ENCODE measurements around the gene PLXNA4. TPM values are rescaled to one million over a fixed set of nuclear protein-coding genes. Genes with fewer than 3 reads are reported as not detected.

The PLXNA4 gene
- total and polyA plus RNA-seq, 3 donors from 2014 or later = 3.4 to 5.5 (median 3.8) TPM

GRCh38 chr7:132182992-132183391, 393.3 kb downstream of the PLXNA4 start:
- Histone ChIP-seq H3K9me3 (no peaks in the 10 kb centered on the region), H3K27me3 (no peaks in the 10 kb centered on the region), H3K4me1 (no peaks in the 10 kb centered on the region), H3K36me3 (ENCODE audit: low read depth, missing control alignments) (no peaks in the 10 kb centered on the region), H3K27ac (no peak overlapping the region), H3K4me3 (no peak overlapping the region)
- DNase-seq = no peak
- intact Hi-C loops (cut with DNase I; ENCODE audit: low total_unique reads) = no loop called here
- 93 to 96% methylated on average over 6 of the region's 6 CpGs for WGBS, 2 donors
- TF ChIP-seq POLR2A (IDR thresholded peaks at IDR 0.05) (no peak), CTCF (IDR thresholded peaks at IDR 0.05) (no peak)

- Histone ChIP-seq H3K36me3 (ENCODE audit: low read depth, missing control alignments) (no peaks in the 10 kb centered on the region), H3K4me1 (no peaks in the 10 kb centered on the region), H3K27me3 (no peaks in the 10 kb centered on the region), H3K4me3 (no peak overlapping the region), H3K27ac (no peak overlapping the region), H3K9me3 (no peaks in the 10 kb centered on the region)
- WGBS, 2 donors = 78 to 83% methylated on average over 9 of the region's 9 CpGs
- DNase-seq = no peak
- TF ChIP-seq POLR2A (IDR thresholded peaks at IDR 0.05) = no peak
- no peak for TF ChIP-seq CTCF (IDR thresholded peaks at IDR 0.05)
- intact Hi-C loops (cut with DNase I; ENCODE audit: low total_unique reads) = no loop called here
Observed at GRCh38 chr7:132181946-132182685, 394.2 kb downstream of the PLXNA4 start.

- intact Hi-C loops (cut with DNase I; ENCODE audit: low total_unique reads) = no loop called here
- H3K9me3 ChIP-seq = no peaks in the 10 kb centered on the region
- H3K4me3 ChIP-seq = no peak overlapping the region
- no peaks in the 10 kb centered on the region for H3K36me3 ChIP-seq (ENCODE audit: low read depth, missing control alignments)
- H3K27ac ChIP-seq = no peak overlapping the region
- WGBS, 2 donors = 90 to 91% methylated on average over 2 to 10 of the region's 10 CpGs
- H3K27me3 ChIP-seq = no peaks in the 10 kb centered on the region
- TF ChIP-seq CTCF (IDR thresholded peaks at IDR 0.05) (no peak), POLR2A (IDR thresholded peaks at IDR 0.05) (no peak)
- H3K4me1 ChIP-seq = no peaks in the 10 kb centered on the region
- DNase-seq = no peak
Observed at GRCh38 chr7:132181371-132181770, 394.9 kb downstream of the PLXNA4 start.

GRCh38 chr7:132180481-132180880, 395.8 kb downstream of the PLXNA4 start:
- Histone ChIP-seq H3K27ac (no peak overlapping the region), H3K9me3 (no peaks in the 10 kb centered on the region), H3K4me1 (no peaks in the 10 kb centered on the region), H3K4me3 (no peak overlapping the region), H3K27me3 (no peaks in the 10 kb centered on the region), H3K36me3 (ENCODE audit: low read depth, missing control alignments) (no peaks in the 10 kb centered on the region)
- WGBS, 2 donors = 98 to 100% methylated on average over 4 to 9 of the region's 9 CpGs
- no peak for DNase-seq
- TF ChIP-seq CTCF (IDR thresholded peaks at IDR 0.05) (no peak), POLR2A (IDR thresholded peaks at IDR 0.05) (no peak)
- intact Hi-C loops (cut with DNase I; ENCODE audit: low total_unique reads) = no loop called here

- Histone ChIP-seq H3K4me1 (no peaks in the 10 kb centered on the region), H3K27ac (no peak overlapping the region), H3K27me3 (no peaks in the 10 kb centered on the region), H3K4me3 (no peak overlapping the region), H3K9me3 (no peaks in the 10 kb centered on the region), H3K36me3 (ENCODE audit: low read depth, missing control alignments) (no peaks in the 10 kb centered on the region)
- TF ChIP-seq CTCF (IDR thresholded peaks at IDR 0.05) = no peak
- no peak for TF ChIP-seq POLR2A (IDR thresholded peaks at IDR 0.05)
- DNase-seq = no peak
- 91 to 95% methylated on average over 20 of the region's 20 CpGs for WGBS, 2 donors
- intact Hi-C loops (cut with DNase I; ENCODE audit: low total_unique reads) = no loop called here
Observed at GRCh38 chr7:132179681-132180080, 396.6 kb downstream of the PLXNA4 start.
